Measurements from ENCODE around the gene DOCK10.

DNA sequence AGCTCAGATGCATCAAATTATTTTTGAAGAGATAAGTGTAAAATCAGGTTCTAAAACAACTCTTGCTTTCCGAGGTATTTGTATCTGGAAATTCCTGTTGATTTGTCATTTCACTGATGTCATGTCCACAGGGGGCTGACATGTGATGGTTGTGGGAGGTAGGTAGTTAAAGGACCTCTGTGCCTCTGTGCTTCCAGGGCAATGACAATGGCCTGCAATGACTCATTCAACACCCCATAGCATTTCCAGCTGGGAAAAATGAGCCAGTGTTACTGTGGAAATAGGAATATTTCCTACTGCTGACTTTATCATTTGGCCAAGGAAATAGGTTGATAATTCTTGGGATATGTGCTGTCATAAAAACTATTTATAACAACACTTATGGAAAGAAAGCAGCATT is 239.9 kb downstream of the DOCK10 start:
- TF ChIP-seq CTCF (conservative IDR thresholded peaks at IDR 0.05) (no peak), EZH2 (IDR thresholded peaks at IDR 0.05; ENCODE audit: low read depth) (no peak)

All from PC-9 (cell line).